GM18502 (cell line): ENCODE results near the gene TUBB.

Experiments
- ATAC-seq: cut with Tn5 transposase; IDR thresholded peaks from one replicate; pipeline ENCODE4 v1.9.1; 2021; ENCODE audit warnings: mild to moderate bottlenecking; ENCODE audit not compliant: unreplicated experiment, poor library complexity

Gene TUBB

GRCh38 chr6:30719791-30720737, at the start of gene TUBB:
Gene TUBB (plus strand): TSS chr6:30720352. CDS start chr6:30720507, 155 bp downstream.
- peak; percentile 50 for ATAC-seq

- ATAC-seq, result no peak
Observed at GRCh38 chr6:30670760-30671527, 49.2 kb upstream of the TUBB start.

GRCh38 chr6:30672445-30673253, 47.5 kb upstream of the TUBB start, which contains the start of gene DHX16:
Gene DHX16 (minus strand): TSS chr6:30673006. CDS start chr6:30672841, 165 bp downstream.
- peak; percentile 75 for ATAC-seq

GRCh38 chr6:30676660-30677285, 43.4 kb upstream of the TUBB start:
- ATAC-seq, result no peak

- ATAC-seq, result peak; percentile 41
Observed at GRCh38 chr6:30678964-30679726, 41.0 kb upstream of the TUBB start.

- no peak for ATAC-seq
Observed at GRCh38 chr6:30679765-30680535, 40.2 kb upstream of the TUBB start.

- ATAC-seq, result no peak
Observed at GRCh38 chr6:30681766-30682142, 38.4 kb upstream of the TUBB start.

- peak; percentile 49 for ATAC-seq
Observed at GRCh38 chr6:30682143-30683117, 37.7 kb upstream of the TUBB start.

GRCh38 chr6:30683183-30683979, 36.8 kb upstream of the TUBB start:
- no peak for ATAC-seq

- ATAC-seq, result no peak
Observed at GRCh38 chr6:30683980-30684338, 36.2 kb upstream of the TUBB start.

- no peak for ATAC-seq
Observed at GRCh38 chr6:30684386-30685156, 35.6 kb upstream of the TUBB start.

GRCh38 chr6:30685157-30686008, 34.8 kb upstream of the TUBB start:
- no peak for ATAC-seq

- ATAC-seq, result peak; percentile 17
Observed at GRCh38 chr6:30686009-30686907, 33.9 kb upstream of the TUBB start, which contains the start of gene PPP1R18. Gene PPP1R18 (minus strand): TSS chr6:30686645. CDS start chr6:30686018, 627 bp downstream.
